Mesenteric fat pad (tissue), 1 donor: ENCODE data around the gene UCHL1. TPM values are rescaled to one million over a fixed set of nuclear protein-coding genes. Genes with fewer than 3 reads are reported as not detected.
A peak's percentile ranks its signal among the peaks of the same experiment; 100 is the strongest.

ENCODE experiments used
- DNase-seq: peaks from one replicate; pipeline ENCODE4 v3.0.0-alpha.2; 2020; ENCODE audit warnings: low spot score
- long read RNA-seq: library from polyadenylated mRNA; unstranded; transcript quantifications from one replicate; pipeline ENCODE4 v2.0.0, GENCODE V29; 2020
- total RNA-seq: library from RNA; stranded (reverse); fragmentation: NEBNext Ultra II Directional; extraction: Animal tissue kit (Norgen Biotek cat#: 25700); gene quantifications from one replicate; pipeline ENCODE4 v1.2.1, GENCODE V29; 2021
- donor health status: DM: yes; HTN: yes; CAD: no.

The UCHL1 gene
- total RNA-seq = 191 TPM
- long read RNA-seq, transcript UCHL1-209 (8 exons, 1,119 nt) = major isoform, 141 of 154 reads
- long read RNA-seq, partial matches to known transcripts = 11 of 154 reads
- long read RNA-seq, other reads (novel, unspliced or antisense) = 2 of 154 reads

DNA sequence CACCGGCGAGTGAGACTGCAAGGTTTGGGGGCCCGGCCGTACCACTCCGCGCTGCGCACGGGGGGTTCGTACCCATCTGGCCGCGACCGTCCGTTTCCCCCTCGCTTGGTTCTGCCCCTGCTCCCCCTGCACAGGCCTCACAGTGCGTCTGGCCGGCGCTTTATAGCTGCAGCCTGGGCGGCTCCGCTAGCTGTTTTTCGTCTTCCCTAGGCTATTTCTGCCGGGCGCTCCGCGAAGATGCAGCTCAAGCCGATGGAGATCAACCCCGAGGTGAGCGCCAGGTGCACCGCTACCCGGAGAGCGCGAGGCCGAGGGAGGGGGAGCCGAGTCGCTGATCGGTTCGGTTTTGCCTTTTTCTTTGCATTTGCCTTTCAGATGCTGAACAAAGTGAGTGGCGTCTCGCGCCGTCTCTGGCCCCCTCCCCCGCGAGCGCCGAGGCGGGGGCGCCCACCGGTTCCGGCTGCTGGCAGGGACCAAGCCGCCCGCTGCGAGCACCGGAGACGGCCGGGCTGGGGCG is at the start of gene UCHL1:
Gene UCHL1, plus strand, starts transcription at position 189 of the 517 bp plus-strand sequence. Its CDS starts 49 bp downstream, at position 238.
- no peak for DNase-seq

DNA sequence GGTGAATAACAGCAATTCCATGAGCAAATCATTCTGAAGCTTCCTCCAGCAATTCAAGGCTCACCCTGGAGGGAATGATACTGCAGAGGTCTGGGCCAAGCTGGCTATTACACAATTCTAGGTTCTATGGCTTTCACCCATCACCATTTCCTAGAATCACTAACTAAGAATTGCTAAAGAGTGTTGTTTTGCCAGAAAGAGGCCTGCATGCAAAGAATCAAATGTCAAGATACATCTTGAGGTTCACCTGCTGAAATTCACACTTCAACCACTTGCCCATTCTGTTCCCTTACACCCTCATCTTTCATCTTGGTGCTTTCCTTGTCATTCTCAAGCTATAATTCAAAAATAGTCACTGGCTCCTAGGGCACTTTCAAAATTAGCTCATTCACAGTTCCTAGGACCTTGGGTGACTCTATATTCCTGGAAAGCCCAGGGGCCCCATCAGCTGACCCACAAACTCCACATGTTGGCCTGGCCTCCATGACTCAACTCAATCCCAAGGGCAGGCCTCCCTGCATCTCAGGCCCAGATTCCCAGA is 49.4 kb upstream of the UCHL1 start:
- no peak for DNase-seq

DNA sequence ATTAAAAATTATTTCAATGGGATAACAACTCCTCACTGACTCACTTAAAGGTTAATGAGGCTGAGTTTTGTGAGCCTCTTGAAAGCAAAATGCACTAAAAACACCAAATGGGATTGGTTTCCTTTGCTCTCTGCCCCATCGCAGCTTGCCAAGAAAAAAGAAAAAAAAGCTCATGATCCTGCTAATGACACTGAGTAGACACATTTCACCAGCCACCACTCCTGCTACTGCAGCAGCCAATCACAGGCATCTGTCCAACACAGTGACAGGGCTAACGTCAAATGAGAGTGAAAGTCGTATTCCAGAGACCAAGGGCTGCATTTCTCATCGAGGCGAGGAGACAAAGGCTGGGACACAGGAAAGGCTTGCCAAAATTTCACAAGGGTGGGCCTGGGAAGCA is 47.5 kb upstream of the UCHL1 start:
- no peak for DNase-seq

DNA sequence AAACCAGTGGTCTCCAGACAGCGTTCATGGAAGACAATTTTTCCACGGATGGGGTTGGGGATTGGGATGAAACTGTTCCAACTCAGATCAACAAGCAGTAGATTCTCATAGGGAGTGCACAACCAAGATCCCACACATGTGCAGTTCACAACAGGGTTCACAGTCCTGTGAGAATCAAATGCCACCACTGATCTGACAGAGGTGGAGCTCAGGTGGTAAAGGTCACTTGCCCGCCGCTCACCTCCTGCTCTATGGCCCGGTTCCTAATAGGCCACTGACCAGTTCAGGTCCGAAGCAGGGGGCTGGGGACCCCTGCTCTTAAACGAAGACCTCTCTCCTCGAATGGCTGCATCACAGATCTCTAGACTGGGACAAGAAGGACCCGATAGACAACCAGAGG is 46.8 kb upstream of the UCHL1 start:
- DNase-seq = no peak

DNA sequence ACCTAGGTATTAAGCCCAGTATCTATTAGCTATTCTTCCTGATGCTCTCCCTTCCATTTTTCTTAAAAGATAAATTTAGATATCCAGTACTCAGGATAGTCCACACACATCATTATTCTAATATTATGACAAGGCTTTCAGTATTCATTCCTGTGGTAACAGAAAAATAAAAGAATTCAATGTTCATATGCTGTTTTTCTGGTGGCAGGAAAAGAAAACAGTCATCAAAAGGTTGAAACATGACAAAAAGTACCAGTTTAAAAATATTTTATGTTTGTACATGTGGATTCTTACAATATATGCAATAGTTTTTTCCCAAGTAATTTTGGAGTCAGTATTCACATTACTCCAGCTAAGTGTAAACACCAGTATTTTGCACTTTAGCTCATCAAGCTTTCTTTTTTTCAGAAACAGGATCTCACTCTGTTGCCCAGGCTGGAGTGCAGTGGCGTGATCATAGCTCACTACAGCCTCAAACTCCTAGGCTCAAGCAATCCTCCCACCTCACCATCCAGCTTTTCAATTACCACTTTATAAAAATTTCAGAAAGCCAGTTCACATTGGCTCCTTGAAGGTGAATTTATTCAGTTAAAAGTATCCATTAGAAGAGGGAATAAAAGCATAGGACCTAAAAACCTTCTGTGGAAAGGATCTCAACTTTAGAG is 44.6 kb upstream of the UCHL1 start:
- DNase-seq = no peak

DNA sequence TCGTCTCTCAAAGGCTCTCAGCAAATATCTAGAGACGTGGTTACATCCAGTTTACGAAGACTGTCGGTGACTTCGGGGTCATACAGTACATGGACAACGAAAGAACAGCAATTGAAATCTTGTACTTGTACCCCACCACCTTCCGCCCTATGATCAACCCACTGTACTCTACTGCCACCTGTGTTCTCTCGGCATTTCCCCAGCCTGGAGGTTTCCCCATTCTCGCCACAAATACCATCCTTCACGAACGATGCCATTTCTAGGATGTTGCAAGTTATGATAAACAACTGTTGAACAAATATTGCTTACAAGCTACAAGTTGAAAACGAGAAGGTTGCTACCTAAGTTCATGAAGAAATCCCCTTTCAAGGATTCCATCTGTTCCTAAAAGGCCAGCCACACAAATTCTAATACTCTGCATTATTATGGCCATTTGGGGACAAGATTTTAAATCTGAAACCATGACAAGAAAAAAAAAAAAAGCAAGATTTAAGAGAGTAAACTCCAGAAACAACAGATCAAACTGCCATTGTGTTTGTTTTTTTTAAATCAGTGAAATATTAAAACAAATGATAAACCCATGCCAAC is 44.0 kb upstream of the UCHL1 start:
- no peak for DNase-seq

DNA sequence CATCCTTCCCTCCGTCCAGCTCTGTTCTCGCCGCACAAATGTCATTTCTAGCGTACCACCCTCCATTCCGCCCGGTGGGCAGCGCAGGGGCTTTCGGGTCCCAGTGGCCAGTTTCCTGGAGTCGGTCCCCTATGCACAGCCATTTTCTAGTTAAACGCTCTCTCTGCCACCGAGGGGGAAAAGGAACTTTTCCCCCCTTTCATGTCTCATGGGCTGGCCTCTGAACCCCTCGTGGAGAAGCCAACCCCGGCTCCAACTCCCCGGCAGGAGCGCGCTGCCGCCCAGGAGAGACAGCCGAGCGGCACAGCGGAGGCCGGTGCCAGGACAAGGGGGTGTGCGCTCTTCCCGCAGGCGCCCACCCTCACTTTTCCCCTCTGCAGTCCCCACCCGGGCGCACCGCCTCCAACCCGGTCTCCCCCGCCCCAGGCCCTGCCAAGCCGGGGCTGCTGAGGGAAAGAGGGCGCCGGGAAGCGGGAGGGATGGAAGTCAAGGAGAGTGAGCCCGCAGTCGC is 43.0 kb upstream of the UCHL1 start:
- no peak for DNase-seq

DNA sequence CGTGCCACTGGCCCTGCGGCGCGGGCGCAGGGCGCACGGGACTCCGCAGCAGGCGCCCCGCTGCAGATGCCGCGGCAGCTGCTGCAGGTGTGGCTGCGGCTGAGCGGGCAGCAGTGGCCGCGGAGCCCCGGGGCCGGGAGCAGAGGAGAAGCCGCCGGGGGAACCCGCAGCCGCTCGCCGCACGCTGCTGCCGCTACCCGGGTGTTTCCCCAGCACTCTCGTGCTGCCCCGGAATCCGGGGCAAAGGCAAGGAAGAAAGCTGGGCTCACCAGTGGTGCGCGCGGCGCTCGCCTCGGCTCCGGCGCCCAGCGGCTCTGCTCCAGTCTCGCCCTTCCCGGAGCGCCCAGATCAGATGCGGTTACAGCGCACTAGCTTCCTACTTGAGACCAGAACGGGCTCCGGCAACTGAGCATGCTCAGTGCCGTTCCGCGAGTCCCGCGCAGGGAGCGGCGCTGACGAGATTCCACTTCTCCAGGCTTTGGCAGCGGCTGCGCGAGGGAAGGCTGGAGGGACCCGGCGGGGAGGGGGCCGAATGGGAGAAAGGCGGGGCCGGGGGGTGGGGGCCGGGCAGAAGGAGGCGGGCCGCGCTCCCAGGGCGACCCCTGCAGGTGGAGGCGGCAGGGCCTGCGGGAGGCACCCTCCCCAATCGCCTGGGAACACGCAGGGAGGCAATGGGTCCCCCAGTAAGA is 42.4 kb upstream of the UCHL1 start, which contains the start of gene APBB2:
Gene APBB2, minus strand, starts transcription at position 407 of the 689 bp plus-strand sequence. CDS start 181,288 bp downstream, outside the sequence.
- DNase-seq = peak; percentile 97

DNA sequence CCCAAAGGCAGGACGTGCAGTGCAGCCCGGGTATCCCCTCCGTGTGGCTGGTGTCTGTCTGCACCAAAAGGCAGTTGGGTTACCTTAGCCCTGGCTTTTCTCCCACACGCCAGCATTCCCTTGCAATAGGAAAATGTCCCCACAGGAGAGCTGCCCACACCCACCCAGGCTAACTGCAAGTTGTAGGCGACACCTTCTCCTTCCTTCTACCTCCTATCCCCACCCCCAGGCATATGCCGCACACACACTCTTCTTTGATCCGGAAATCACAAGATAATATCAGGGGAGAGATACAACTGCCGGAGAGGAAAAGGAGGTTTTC is 41.9 kb upstream of the UCHL1 start:
- no peak for DNase-seq

DNA sequence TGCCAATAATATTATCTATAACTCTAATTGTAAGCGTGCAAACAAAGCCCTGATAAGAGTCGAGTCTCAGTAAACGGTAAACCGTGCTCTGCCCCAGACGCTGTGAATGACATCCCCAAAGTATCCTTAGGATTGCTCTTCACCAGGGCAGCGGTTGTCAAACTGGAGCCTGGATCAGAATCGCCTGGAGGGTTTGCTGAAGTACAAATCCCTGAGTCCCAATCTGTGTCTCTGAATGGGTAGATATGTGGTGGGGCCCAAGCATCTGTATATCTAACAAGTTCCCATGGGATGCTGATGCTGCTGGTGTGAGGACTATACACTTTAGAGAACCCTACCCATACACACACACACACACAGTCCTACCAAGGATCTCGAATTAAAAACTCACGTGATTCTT is 41.6 kb upstream of the UCHL1 start:
- DNase-seq = no peak

DNA sequence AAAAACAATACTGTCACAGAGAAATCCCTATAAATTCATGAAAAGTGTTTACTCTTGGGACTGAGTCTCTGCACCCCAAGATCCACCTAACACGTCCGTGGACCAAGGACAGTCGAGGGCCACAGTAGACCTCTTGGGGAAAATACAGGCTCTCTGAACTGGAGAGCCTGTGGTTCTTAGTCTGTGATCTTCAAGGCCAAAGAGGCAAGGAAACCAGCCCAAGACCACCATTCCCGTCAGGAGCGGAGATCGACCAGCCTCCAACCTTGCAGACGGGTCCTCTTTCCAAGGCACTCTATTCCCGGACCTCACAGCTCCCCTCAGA is 40.8 kb upstream of the UCHL1 start:
- no peak for DNase-seq

DNA sequence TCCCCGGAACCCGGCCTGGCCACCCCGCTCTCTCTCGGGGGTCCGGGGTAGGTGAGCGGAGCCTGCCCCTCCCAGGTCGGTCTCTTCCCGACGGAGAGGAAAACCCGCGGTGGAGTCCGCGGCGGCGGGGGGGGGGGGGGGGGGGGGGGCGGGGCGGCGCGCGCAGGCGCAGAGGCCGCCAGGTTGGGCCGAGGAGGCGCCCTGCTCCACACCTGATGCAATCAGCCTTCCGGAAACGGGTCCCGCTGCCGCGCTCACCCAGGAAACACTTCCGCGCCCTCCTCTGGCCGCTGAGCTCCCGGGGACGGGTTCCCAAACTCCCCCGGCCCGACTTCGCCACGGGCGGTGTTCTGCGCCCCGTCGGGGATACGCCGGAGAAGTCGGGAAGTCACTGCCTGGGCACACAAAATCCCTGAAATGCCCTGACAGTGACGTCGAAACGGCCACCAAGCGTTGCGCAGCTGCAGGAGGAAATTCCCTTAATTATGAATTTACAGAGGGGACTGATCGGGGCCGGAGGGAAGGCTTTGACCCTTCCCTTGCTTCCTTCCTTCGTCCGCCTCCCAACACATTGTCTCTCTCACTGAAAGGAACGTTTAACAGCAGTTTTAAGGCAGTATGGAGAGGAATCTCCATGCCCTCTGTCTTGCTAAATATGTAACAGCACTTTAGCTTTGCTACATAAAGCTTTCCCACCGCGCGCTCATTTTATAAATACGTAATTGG is 40.3 kb upstream of the UCHL1 start:
- peak; percentile 92 for DNase-seq

DNA sequence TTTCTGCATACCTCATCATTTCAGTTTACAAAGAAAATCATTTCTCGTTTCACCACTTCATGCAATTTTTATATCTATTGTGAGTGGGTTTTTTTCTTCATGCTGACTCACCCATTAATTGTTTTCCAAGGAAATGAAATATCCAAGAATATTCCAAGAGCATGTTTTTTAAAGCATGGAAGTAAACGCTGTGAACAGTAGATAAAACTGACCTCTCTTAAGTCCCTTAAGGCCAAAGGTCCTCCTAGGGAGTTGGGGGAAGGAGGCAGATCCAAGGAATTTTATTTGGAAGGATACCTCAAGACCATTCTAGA is 39.8 kb upstream of the UCHL1 start:
- no peak for DNase-seq

DNA sequence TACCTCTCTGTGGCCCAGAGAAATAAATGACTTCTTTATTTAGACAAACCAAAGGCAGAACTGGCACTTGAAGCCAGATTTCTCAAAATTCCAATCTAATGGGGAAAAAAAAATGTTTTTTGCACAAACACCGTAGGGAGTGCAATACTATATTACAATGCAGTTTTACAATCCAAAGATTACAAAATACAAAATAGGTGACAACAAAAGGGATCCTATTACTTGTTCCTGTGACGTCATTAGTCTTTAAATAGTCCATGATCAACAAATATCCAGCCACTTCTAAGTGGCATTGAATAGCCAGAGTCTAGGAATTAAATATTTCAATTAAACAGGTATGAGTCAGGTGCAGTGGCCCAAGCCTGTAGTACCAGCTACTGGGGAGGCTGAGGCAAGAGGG is 39.4 kb upstream of the UCHL1 start:
- DNase-seq = no peak

DNA sequence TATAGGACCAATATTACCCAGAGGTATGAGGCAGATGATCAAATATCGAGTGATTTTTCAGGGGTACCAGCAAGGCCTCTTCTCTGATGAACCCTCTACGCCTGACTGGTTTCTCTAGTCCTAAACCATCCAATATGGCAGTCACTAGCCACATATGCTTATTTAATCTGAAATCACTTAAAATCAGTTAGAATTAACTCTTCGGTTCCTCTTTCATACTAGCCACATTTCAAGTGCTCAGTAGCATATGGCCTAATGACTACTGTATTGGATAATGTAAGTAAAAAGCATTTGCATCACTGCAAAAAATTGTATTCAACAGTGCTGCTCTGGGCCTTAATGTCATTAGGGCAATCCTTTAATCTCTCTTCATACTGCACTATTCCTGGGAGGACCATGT is 38.0 kb upstream of the UCHL1 start:
- no peak for DNase-seq

DNA sequence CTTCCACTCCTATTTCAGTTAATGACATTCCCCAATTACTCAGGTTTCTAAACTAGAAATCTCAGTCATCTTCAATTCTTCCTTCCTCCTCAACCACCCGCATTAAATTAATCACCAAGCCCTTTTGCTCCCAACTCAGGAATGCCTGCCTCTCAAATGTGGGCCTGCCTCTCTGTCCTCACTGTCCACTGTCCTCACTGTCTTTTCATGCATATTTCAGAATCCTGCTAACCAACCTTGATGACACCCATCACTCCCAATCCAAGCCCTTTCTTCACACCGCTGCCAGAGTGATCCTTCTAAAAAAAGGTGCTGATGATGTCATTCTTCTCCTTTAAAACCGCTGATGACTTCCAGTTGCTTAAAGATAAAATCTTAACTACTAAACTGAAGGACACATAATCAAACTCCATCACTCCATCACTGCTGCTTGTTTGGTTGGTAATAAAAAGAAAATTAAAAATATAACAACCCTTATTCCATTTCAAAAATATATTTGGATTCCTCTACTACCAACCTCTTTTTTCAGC is 37.2 kb upstream of the UCHL1 start:
- no peak for DNase-seq

DNA sequence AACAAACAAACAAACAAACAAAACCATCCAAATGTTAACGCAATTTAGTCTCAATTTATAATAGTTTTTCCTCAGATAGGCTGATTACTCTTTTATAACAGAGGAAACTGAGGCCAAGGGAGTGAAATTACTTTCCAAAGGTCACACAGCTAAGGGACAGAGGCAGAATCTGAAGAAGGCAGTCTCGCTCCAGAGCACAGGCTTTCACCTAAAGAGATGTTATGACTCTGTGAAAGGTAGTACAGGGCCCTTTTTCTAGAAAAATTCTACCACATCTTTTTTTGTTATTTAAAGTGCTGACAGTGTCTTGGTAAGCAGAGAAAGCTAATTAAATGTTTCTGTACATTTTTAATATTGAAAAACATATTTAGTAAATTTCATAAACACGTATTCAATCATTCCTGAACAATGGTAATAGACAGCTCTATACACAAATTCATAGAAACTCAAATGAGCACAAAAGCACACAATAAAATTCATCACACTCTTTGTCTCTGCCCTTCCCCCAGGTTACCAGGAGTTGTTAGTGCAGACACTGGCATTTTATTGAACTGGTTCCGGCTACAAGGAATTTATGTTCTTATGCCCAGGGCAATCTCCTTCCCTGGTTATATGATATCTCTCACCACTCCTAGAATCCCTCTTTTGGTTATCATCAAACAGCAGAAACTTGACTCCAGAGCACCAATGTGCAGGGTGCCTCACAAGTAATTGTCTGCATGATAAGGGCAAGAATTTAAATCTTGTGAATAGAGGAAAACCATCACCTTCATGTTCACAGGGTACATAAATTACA is 34.7 kb upstream of the UCHL1 start:
- no peak for DNase-seq

DNA sequence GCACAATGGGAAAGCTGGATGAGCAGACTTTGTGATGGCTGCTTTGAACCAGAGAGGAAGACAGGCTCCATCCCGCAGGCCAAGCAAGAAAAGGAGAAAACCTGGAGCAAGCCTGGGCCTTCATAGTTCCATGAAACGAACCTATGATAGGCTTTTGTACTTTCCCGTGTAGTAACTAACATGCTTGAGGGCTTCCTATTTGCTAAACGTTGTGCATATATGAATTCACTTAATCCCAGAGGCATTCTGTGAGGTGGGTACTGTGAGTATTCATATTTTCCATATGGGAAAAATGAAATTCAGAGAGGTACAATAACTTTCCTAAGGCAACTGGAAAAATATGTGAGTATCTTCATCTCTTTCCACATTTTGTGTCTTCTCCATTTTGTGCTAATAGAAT is 28.8 kb upstream of the UCHL1 start:
- DNase-seq = no peak

DNA sequence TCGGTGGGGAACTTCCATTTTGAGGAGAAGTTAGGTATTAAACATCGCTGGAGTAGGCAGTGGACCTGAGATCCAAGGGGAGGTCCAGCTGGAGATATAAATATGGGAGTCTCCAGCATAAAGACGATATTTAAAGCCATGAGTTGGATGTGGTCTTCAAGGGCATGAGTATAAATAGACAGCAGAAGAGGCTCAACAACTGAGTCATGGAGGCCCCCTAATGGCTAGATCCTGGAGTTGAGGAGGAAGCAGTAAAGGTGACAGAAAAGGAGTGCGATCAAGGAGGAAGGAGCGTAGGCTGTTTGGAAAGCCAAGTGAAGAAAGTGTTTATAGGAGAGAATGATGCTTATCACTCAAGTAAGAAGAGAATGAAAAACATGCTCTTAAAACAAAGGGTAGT is 24.3 kb upstream of the UCHL1 start:
- no peak for DNase-seq

DNA sequence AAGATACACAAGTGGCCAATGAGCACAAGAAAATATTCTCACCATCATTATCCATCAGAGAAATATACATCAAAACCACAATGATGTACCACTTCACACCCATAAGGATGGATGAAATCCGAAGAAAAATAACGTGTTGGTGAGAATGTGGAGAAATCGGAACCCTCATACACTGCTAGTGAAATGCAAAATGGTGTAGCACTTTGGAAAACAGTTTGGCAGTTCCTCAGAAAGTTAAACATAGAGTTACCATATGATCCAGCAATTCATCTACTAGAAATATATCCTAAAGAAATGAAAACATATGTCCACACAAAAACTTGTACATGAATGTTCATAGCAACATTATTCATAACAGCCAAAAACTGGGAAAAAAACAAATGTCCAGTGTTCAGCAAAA is 23.9 kb upstream of the UCHL1 start:
- no peak for DNase-seq
